HG03571 (cell line): ENCODE measurements around the gene MAPK12.
"Not testable (repeated sequence)": the region's sequence is repeated elsewhere in the genome, so short reads cannot be mapped to it uniquely, and the experiment has no call there.

Experiments used
- ATAC-seq: cut with Tn5 transposase; IDR thresholded peaks from one replicate; pipeline ENCODE4 v1.9.1; 2021; ENCODE audit not compliant: unreplicated experiment

The MAPK12 gene

DNA sequence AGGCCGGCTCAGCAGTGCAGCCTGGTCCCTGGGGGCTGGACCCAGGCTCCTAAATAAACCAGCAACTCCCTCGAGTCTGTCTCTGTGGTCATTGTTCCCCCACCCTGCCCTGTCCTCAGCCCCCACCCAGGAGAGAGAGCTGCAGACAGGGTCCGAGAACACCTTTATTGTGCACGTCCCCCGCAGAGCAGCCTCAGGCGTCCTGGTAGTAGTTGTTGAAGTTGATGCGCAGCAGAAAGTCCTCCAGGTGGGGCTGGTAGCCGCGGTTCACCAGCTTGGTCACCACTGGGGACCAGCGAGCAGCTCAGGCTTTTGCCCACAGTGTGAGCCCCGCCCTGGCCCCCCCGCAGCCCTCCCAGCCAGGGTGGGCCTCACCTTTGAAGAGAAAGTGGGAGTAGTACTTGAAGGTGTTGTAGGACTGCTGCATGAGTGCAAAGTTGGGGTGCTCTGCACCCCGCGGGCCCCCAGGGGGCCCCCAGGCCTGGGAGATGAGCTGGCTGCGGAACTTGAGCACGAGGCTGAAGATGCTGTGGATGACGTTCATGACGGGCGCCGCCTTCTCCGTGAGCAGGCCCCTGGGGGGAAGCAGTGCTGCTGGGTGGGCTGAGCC is 43.8 kb downstream of the MAPK12 start:
- no peak for ATAC-seq

DNA sequence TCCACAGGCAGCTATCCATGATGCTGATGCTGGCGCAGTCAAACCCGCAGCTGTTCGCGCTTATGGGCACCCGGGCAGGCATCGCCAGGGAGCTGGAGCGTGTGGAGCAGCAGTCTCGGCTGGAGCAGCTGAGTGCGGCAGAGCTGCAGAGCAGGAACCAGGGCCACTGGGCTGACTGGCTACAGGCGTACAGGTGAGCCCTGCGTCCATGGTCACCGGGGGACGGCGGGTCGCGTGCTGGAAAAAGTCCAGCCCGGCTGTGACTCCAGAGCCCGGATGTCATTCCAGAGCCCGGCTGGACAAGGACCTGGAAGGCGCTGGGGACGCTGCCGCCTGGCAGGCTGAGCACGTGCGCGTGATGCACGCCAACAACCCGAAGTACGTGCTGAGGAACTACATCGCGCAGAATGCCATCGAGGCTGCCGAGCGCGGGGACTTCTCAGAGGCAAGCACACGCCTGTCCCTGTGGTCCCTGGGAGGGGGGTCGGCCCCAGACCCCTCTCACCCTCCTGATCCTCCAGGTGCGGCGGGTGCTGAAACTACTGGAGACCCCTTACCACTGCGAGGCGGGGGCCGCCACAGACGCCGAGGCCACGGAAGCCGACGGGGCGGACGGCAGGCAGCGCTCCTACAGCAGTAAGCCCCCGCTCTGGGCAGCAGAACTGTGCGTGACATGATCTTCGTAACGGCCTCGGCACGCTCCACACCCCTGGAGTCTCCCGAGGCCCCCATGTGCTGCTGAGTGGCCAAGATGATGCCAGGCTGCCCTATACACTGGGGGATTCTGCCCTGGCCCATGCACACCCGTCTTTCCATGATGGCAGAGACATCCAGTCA is 44.6 kb downstream of the MAPK12 start:
- no peak for ATAC-seq

DNA sequence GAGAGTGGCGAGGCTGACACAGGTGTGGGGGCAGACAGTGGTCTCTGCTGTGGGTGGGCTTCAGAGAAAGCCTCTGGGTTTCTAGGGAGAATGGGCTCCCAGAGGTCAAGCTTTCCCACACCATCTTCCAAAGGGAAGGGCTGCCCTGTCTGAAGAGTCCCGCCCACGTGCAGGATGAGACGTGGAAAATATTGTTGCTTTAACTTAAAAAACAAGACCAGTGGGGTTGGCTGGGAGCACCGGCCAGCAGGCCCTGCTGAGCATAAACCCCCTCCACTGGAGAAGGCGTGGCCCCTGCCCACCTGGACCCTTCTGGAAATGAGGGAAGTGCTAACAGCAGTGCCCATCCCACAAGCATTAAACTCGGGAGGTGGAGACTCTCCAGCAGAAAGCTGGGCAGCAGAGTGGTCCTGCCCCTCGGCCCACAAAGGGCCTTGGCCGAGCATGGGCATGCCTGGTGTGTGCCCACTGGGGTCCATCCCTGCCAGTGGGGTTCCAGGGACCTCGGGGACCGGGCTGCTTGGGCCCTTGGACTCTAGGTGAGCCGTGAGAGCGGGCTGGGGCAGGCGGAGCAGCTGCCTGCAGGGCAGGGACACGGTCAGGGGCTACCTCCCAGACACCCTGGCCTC is 45.3 kb downstream of the MAPK12 start:
- ATAC-seq, result no peak

DNA sequence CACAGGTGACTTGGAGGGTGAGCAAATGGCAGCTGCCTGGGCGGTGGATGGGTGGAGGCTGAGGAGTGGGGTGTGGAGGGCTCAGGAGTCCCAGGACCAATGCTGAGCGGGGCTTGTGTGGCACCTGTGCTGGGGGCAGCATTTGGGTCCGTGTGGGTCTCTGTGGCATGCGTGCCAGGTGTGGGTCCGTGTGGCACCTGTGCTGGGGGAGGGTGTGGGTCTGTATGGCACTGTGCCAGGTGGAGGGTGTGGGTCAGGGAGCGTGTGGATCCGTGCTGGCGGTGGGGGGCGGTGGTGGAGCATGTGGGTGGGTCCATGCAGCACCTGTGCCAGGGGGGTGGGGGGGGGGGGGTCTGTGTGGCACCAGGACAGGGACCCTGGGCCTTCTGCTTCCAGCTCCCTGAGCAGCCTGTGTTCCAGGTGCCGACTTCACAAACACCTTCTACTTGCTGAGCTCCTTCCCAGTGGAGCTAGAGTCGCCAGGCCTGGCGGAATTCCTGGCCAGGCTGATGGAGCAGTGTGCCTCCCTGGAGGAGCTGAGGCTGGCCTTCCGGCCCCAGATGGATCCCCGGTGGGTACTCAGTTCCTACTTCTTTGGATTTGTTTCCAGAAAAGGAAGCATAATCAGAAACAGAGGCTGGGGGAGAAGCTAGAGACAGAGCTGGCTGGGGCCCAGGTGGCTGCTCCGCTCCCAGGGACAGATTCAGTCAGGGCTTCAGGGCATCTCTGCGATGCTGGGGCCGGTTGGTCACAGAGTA is 46.0 kb downstream of the MAPK12 start:
- ATAC-seq, result no peak

DNA sequence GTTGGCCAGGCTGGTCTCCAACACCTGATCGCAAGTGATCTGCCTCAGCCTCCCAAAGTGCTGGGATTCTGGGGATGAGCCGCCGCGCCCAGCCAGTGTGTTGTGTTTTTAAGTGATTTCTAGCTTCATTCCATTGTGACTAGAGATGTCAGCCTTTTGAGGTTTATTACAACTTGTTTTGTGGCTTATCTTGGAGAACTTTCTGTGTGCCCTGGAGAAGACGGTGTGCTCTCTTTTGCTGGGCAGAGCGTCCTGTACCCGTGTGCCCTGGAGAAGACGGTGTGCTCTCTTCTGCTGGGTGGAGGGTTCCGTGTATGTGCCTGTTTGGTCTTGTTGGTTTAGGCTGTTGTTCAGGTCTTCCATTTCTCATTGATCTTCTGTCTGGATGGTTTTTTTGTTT is 48.2 kb downstream of the MAPK12 start:
- no peak for ATAC-seq

DNA sequence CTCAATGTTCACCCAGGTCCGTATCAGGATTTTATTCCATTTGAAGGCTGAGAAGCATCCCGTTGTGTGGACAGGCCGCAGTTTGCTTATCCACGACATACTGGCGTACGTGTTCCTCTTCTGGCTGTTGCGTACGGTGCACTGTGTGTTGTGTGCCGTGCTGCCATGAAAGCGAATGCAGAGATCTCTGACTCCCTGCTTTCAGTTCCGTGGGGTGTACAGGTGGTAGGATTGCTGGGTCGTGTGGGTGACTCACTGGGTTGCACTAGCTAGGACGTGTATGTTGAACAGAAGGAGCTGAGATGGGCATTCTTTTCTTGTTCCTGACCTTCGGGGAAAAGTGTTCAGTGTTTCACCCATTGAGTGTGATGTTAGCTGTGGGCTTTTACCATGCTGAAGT is 50.3 kb downstream of the MAPK12 start:
- ATAC-seq, result no peak

DNA sequence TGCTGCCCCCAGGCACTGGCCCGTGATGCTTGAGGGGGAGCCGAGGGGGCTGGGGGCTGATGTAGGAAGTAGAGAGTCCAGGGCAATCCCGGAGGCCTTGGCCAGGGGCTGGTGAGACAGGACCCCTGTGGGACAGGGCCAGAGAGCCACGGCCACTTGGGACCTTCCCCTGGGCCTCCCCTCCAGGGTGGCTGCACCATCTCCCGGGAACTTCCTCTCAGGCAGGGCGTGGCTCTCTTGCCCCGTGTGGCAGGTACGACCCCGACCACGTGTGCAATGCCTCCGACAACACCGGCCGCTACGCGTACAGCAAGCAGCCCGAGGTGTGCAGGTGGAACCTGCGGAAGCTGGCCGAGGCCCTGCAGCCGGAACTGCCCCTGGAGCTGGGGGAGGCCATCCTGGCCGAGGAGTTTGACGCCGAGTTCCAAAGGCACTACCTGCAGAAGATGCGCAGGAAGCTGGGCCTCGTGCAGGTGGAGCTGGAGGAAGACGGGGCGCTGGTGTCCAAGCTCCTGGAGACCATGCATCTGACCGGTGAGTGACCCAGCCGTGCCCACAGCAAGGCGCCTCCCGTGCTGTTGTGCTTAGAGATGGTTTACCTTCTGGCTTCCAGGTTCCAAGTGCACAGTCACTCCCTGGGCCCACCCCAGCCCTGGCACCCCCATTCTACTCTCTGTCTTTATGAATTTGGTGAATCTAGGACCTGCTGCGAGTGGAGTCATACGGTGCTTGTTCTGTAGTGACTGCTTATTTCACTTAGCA is 50.9 kb downstream of the MAPK12 start:
- ATAC-seq, result no peak

DNA sequence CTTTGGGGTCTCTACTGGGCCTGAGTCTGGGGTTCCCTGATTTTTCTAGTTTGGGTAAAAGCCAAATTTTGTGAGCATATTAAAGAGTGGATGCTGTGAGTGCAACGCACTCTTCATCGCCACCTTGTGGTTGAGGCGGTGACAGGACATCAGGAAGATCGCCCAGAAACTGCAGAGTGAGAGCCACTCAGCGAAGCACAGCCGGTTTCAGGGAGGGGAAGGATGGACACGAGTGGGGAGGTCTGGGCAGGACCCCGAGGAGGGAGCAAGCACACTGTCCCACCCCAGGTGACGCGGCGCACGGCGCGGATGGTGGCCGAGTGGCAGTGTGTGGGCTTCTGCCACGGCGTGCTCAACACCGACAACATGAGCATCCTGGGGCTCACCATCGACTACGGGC is 51.6 kb downstream of the MAPK12 start:
- no peak for ATAC-seq

DNA sequence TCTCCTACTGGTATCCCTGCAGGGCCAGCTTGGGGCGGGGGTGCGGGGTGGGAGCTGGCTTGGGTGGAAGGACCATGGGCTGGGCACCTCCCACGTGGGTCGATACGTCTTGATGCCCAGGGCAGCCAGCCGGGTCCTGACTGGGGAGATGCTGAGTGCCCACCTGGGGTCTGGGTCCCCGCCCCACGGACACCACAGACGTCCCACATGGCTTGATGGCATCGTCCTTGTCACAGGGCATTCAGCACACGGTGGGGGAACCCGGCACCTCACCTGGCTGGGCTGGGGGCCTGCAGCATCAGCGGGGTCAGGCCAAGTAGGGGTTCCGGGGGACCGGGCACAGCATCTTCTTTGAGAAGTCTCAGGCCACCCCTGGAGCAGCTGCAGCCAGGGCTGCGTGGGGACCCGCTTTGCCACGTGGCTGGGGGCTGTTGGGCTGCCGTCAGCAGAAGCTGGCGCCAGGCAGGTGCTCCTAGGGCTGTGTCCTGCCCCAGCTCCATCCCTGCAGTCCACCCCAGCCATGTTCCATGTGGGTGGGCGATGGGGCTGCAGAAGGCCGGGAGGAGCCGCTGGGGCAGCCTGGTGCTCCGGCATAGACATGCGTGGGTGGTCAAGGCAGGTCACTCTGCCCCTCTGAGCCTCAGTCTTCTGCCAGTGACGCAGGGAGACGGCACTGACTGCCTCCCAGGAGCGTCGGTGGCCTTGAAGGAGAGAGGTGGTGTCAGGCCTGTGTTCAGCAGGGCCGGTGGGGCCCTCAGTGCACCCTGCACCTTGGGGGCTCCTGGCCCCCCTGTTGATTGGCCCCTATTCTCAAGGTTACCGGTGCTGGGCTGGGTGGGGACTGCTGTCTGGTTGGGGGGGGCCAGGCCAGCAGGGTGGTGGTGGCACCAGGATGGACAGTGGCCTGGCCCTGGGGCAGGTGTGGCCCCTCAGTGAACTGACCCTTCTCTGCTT is 52.3 kb downstream of the MAPK12 start:
- ATAC-seq, result no peak

DNA sequence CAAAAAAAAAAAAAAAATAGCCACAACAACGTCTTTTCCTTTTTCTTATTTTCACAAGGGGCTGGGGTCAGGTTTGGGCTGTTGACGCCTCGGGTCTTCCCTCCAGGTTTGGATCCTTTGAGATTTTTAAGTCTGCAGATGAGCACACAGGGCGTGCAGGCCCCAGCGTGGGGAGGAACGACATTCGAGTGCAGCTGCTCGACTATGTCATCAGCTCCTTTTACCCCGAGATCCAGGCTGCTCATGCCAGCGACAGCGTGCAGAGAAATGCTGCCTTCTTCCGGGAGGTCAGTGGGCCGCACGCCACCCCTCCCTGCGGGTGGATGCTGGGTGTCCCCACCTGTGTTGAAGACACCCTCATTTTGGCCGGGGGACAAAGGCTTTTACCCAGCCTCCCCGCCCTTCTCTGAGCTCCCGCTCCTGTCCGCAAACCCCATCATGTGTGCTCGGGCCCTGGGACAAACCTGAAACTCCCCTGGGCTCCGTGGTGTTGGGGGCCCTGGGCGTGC is 53.0 kb downstream of the MAPK12 start:
- no peak for ATAC-seq

DNA sequence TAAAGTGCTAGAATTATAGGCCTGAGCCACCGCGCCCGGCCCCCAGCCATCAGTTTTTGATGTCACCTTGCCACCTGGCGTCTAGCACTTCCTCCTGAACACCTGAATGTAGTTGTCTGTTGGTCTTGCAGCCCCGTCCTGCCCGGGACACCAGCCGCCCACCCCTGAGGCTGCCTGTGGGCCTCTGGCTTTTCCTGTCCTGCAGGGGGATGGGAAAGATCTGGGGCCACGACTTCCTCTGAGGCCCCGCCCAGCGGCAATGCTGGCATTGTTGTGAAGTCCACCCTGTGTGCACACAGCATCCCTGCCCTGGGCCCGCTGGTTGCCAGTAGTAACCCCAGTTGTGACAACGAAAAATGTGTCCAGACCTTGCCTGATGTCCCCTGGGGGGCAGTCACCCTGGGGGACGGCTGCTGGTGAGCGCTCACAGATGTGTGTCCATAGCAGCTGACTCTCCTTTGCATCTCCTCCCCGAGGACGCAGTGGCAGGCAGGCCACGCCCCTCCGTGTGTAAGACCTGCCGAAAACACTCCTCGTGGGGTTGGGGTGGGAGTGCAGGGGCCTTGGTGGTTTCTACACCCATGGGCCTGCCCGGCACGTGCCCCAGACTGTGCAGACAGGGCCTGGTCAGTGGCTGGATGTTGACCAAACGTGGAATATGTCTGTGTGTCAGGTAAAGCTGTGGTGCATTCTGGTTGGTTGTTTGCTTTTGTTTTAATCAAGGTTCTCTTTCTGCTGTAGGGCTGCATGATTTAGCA is 53.9 kb downstream of the MAPK12 start:
- no peak for ATAC-seq

DNA sequence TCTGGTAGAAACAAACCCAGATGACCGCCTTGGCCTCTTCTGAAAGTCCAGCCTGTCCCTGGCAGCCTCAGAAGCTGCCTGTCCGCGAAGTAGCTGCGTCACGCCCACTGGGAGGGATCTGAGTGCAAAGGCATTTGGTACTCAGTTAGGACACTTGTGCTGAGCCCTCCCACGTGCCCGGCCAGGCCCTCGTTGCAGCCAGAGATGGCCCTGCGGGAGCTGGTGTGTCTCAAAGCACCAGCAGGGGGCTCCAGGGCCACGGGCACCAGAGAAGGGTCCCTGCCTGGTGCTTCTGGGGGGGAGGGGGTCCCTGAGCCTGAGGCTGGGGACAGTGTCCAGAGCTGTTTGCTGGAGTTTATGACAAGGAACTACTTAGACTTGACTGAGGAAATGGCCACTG is 54.9 kb downstream of the MAPK12 start:
- no peak for ATAC-seq

DNA sequence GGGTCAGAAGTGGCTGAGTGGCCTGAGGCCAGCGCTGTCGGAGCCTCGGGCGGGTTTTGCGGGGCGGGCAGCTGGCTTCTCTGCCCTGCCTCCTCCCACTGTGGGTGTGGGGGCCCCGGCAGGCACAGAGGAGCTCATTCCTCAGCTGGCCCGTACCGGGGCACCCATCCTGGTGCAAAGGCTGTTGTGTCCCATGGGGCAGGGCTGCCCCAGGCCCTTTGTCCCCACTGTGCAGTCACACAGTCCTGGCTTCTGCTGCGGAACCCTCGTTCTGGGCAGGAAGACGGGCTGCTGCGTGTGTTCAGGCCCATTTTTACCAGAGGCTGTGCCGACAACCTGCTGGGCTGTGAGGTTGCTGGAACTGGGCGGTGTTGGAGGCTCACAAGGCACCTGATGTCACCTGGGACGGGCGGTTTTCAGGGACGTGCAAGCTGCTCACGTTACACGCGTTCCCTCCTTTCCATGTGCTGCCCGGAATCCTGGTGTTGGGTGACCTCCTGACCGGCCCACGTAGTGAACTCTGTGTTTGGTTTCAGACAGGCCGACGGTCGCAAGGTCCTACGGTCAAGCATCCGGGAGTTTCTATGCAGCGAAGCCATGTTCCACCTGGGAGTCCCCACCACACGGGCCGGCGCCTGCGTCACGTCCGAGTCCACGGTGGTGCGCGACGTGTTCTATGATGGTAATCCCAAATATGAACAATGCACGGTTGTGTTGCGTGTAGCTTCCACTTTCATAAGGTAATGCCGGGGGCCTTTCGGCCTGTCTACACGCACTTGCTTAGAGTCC is 55.5 kb downstream of the MAPK12 start:
- no peak for ATAC-seq

DNA sequence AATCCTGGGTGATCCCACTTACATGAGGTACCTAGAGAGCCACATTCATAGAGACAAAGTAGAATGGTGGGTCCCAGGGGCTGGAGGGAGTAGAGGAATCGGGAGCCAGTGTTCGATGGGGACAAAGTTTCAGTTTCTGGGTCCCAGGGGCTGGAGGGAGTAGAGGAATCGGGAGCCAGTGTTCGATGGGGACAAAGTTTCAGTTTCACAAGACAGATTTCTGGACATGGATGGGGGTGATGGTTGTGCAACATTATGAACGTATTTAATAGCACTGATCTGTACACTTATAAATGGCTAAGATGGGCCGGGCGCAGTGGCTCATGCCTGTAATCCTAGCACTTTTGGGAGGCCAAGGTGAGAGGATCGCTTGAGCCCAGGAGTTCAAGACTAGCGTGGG is 56.5 kb downstream of the MAPK12 start:
- ATAC-seq, result not testable (repeated sequence)

DNA sequence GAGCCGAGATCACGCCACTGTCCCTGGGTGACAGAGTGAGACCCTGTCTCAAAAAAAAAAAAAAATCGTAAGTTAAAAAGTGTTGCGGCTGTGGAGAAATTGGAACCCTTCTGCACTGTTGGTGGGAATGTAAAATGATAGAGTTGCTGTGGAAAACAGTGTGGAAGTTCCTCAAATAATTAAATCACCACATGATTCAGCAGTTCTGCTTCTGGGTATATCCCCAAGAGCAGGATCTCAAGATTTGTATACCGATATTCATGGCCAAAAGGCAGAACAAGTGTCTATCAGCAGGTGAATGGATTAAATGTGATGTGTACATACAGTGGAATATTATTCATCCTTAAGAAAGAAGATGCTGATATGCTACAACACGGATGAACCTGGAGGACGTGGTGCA is 56.9 kb downstream of the MAPK12 start:
- no peak for ATAC-seq

DNA sequence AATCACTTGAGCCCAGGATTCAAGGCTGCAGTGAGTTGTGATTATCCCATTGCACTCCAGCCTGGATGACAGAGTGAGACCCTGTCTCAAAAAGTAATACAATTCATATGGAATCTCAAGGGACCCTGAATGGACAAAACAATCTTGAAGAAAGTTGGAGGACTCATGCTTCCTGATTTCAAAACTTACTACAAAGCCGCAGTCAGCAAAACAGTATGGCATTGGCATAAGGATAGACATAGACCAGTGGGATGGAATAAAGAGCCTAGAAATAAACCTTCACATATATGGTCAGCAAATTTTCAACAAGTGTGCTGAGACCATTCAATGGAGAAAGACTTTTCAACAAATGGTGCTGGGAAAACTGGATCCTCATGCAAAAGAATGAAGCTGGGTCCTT is 58.2 kb downstream of the MAPK12 start:
- no peak for ATAC-seq
